GM15510 (cell line): ENCODE results near the gene TMTC2.

ENCODE experiments used
- POLR2A ChIP-seq: IDR thresholded peaks from 3 replicates; pipeline ENCODE4 v1.6.1; 2011; ENCODE audit warnings: borderline replicate concordance; ENCODE audit not compliant: insufficient read length; ENCODE audit errors: extremely low read depth

The TMTC2 gene

GRCh38 chr12:82665142-82665923 lies 21.4 kb upstream of the TMTC2 start:
- no peak for TF ChIP-seq POLR2A

- no peak for TF ChIP-seq POLR2A
Measured at GRCh38 chr12:82666830-82667229, 19.9 kb upstream of the TMTC2 start.

- TF ChIP-seq POLR2A: no peak
Measured at GRCh38 chr12:82671673-82672195, 15.0 kb upstream of the TMTC2 start.

- no peak for TF ChIP-seq POLR2A
Measured at GRCh38 chr12:82672811-82673495, 13.8 kb upstream of the TMTC2 start.

GRCh38 chr12:82673698-82674097 lies 13.0 kb upstream of the TMTC2 start:
- TF ChIP-seq POLR2A: no peak

- no peak for TF ChIP-seq POLR2A
Measured at GRCh38 chr12:82675246-82675645, 11.5 kb upstream of the TMTC2 start.

GRCh38 chr12:82682326-82682725 lies 4.4 kb upstream of the TMTC2 start:
- TF ChIP-seq POLR2A: no peak

GRCh38 chr12:82682851-82683261 lies 3.9 kb upstream of the TMTC2 start:
- TF ChIP-seq POLR2A: no peak

GRCh38 chr12:82685790-82686167 lies 927 bp upstream of the TMTC2 start:
- TF ChIP-seq POLR2A: no peak

- TF ChIP-seq POLR2A: peak; percentile 18
Measured at GRCh38 chr12:82687021-82688011, 610 bp downstream of the TMTC2 start.

- TF ChIP-seq POLR2A: no peak
Measured at GRCh38 chr12:82688035-82688501, 1.4 kb downstream of the TMTC2 start.

- no peak for TF ChIP-seq POLR2A
Measured at GRCh38 chr12:82688596-82688995, 1.9 kb downstream of the TMTC2 start.

- no peak for TF ChIP-seq POLR2A
Measured at GRCh38 chr12:82690006-82690405, 3.3 kb downstream of the TMTC2 start.

- no peak for TF ChIP-seq POLR2A
Measured at GRCh38 chr12:82691513-82691912, 4.8 kb downstream of the TMTC2 start.
